Choroid plexus epithelial cell (primary cell): Measurements from ENCODE around the gene RFX5.

ENCODE experiments used
- DNase-seq: peaks from one replicate; pipeline ENCODE4 v3.0.0-alpha.2; 2010; ENCODE audit warnings: low read depth
- H3K4me3 ChIP-seq: 2 replicates; pipeline ENCODE4 v1.5.1; 2011; ENCODE audit warnings: low read depth, mild to moderate bottlenecking, control low read depth, low read length, moderate library complexity
- TF ChIP-seq, protein P1 (sequence below): conservative IDR thresholded peaks from 2 replicates; pipeline ENCODE4 v1.5.1; 2011; ENCODE audit warnings: low read depth, mild to moderate bottlenecking, control low read depth, inconsistent platforms, low read length, moderate library complexity

RFX5 gene

DNA sequence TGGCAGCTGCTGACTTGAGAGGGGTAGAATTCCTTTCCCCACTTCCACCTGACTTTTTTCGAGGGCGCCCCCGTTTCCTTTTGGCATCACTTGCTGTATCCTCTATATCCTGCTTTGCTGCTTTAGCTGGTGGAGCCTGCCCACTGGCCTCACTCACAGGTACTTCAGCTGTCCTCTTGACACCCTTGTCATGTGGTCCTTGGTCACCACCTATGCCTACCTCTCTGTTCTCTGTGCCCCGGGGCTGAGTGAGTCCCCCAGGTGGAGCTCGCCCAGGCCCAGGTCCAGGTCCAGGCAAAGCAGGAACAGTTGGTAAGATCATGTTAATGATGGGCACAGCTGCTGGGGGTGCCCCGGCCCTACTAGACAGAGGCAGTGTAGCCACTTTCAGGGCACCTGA is 4.5 kb downstream of the RFX5 start:
- no peak for DNase-seq
- H3K4me3 ChIP-seq = no peak overlapping the region
- TF ChIP-seq, protein P1, sequence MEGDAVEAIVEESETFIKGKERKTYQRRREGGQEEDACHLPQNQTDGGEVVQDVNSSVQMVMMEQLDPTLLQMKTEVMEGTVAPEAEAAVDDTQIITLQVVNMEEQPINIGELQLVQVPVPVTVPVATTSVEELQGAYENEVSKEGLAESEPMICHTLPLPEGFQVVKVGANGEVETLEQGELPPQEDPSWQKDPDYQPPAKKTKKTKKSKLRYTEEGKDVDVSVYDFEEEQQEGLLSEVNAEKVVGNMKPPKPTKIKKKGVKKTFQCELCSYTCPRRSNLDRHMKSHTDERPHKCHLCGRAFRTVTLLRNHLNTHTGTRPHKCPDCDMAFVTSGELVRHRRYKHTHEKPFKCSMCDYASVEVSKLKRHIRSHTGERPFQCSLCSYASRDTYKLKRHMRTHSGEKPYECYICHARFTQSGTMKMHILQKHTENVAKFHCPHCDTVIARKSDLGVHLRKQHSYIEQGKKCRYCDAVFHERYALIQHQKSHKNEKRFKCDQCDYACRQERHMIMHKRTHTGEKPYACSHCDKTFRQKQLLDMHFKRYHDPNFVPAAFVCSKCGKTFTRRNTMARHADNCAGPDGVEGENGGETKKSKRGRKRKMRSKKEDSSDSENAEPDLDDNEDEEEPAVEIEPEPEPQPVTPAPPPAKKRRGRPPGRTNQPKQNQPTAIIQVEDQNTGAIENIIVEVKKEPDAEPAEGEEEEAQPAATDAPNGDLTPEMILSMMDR = no peak

DNA sequence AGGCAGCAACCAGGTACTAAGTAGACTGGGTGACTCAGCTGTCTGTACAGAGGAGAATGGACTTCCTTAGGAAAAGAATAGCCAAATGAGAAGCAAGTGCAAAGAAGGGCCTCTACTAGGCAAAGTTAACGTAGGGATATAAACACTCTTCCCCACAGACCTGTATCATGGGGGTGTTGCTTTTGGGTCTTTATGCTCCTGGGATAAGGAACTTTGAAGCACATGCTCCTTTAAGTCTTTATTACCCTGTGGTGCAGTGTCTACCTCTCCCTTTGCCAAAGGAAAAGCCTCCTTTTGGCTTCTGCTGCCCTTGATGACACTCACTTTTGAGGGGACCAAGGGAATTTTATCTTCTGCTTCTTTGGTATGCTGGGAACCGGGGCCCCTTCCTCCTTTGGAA is 5.0 kb downstream of the RFX5 start:
- TF ChIP-seq, protein P1 = no peak
- no peak overlapping the region for H3K4me3 ChIP-seq
- DNase-seq = no peak

DNA sequence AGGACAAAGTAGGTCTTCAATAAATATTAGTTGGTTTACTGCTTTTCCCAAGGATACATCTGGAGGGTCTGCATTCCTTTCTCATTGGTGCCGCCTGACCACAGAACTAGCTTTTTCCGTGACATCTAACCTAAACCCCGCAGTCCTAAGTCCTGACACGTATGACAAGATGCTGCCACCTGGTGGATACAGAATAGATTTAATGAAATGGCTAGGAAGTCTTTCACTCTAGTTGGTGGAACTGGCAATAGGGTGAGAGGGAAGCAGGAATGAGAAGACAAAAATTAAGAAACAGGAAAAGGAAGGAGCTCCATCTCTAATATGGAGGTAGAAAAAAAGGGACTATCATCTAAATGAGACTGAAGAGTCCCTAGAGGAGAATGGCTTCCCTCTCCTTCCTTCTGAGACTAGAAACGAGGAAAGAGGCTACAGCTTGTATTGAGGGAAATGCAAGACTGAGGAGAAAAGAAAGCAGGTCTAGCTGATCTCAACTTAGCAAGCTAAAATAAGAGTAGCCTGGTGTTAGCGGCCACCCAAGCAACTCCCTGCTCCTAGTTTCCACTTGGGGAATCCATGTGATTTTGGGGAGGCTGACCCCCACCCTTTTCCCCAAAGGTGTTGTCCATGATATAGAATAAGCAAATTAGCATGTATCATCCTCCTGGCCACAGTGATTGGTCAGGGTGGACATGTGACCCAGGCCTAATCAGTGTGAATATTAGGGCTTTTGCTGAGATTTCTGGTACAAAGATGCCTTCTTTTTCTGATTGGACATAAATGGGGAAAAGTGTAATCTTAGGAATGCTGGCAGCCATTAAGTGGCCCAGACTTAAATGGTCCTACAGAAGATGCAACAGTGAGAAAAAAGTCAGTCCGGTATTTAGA is 5.9 kb downstream of the RFX5 start:
- DNase-seq = peak; percentile 93
- no peak overlapping the region for H3K4me3 ChIP-seq
- TF ChIP-seq, protein P1 = peak; percentile 72

DNA sequence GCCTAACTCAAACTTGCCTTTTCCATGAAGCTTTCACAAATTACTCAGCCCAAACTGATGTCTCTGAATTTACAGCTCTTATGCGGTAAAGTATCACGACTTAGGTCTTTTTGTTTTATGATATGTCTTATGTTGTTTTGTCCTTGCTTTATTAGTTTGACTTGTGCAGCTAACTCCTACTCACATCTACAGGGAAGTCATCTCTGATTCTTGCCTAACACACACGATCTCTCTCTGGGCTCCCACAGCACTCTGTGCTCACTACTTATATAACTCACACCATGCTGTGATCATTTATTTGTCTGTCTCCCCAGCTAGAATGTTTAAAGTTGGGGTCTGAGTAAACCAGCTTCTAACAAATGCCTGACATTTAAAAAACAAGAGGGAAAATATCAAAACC is 10.5 kb downstream of the RFX5 start:
- TF ChIP-seq, protein P1 = no peak
- no peak overlapping the region for H3K4me3 ChIP-seq
- peak; percentile 16 for DNase-seq

DNA sequence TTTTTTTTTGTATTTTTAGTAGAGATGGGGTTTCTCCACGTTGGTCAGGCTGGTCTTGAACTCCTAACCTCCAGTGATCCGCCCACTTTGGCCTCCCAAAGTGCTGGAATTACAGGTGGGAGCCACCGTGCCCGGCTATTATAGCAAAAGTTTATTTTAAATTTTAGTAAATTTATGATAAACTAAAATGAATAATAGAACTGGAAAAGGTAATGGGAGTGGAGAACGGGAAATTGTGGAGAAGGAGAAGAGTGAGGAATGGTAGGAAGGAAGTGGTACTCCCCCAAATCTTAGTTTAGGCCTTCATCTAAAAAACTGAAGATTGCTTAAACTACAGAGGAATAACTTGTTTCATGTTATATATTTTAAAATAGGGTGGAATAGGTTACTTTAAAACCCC is 12.2 kb downstream of the RFX5 start:
- no peak overlapping the region for H3K4me3 ChIP-seq
- TF ChIP-seq, protein P1 = no peak
- no peak for DNase-seq

DNA sequence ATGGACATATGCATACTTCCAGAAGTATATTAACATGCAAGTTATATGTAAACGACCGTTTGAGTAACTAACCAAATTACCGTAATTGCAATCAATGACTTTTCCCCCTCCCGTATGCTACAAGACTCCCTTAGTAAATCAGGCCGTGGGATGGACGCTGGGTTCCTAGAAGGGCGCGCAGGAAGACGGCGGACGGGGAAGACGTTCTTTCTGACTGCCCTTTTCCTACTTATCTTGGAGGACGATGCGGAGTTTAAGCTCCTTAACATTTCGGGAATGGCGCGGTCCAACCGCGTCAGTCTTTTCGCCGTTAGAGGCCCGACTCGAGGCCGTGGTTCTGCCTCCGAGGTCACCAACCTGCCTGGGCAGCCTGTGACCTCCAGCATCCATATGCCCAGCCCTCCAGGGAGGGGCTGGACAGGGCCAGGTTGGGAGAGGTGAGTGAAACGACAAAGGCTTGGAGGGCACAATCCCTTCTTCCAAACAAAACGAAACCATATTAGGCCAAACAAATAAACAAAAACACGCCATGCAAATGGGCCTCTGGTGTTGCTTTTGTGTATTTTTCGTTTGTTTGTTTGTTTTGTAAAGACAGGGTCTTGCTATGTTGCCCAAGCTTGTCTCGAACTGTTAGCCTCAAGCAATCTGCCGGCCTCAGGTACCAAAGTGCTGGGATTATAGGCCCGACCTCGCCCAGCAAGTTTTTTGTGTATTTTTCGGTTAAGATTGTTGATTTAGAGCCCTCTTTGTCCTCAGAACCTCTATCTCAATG is 19.0 kb downstream of the RFX5 start:
- TF ChIP-seq, protein P1 = no peak
- H3K4me3 ChIP-seq = peak overlapping the region; percentile 73
- DNase-seq = no peak
